Kidney tubule cell (primary cell): ENCODE results near the gene TXK.

ENCODE experiments used
- DNase-seq: peaks from one replicate; pipeline ENCODE4 v3.0.0-alpha.2; 2018; ENCODE audit warnings: low spot score

TXK gene

DNA sequence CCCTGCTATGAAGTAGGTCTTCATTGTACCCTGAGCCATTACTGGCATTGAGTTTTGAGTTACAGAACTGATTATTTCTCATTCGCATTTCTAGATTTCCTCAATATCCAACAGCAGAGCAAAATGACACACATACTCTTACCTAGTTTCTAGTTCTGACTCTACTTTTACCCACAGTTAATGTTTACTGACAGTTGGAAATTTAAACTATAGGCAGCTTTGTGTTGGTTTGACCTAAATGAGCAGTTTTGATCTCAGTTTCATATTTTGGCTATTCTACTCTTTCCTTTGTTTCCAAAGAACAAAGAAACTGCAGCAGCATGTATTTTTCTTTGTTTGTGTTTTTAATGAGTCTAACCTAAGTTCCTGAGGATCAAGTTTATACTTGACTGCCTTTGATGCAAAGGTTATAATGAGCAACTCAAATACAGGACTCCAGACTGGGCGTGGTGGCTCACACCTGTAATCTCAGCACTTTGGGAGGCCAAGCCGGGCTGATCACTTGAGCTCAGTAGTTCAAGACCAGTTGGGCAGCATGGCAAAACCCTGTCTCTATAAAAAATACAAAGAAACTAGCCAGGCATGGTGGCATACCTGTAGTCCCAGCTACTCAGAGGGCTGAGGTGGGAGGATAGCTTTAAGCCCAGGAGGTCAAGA, 30.4 kb downstream of the TXK start:
- no peak for DNase-seq

- DNase-seq = no peak
Observed at GRCh38 chr4:48102303-48102702, 31.7 kb downstream of the TXK start.

- no peak for DNase-seq
Observed at GRCh38 chr4:48100256-48100655, 33.8 kb downstream of the TXK start.

- no peak for DNase-seq
Observed at GRCh38 chr4:48095441-48095840, 38.6 kb downstream of the TXK start.

- DNase-seq = peak; percentile 86
Observed at GRCh38 chr4:48093991-48094416, 40.0 kb downstream of the TXK start.

DNA sequence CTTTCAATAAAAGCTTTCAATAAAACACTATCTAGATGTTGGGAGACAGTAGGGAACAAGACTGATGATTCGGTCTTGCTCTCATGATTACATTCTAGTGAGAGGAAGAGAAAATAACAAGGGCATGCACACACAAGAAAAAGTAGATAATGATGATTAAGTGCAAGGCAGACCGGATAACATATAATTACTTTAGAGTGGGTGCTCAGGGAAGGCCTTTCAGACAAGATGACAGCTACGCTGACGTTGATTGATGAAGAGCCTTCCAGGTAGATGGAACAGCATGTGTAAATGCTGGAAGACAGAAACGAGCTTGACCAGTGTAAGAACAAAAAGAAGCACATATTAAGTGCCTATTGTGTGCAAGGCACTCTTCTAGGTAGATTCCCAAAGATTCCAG, 43.4 kb downstream of the TXK start:
- no peak for DNase-seq

DNA sequence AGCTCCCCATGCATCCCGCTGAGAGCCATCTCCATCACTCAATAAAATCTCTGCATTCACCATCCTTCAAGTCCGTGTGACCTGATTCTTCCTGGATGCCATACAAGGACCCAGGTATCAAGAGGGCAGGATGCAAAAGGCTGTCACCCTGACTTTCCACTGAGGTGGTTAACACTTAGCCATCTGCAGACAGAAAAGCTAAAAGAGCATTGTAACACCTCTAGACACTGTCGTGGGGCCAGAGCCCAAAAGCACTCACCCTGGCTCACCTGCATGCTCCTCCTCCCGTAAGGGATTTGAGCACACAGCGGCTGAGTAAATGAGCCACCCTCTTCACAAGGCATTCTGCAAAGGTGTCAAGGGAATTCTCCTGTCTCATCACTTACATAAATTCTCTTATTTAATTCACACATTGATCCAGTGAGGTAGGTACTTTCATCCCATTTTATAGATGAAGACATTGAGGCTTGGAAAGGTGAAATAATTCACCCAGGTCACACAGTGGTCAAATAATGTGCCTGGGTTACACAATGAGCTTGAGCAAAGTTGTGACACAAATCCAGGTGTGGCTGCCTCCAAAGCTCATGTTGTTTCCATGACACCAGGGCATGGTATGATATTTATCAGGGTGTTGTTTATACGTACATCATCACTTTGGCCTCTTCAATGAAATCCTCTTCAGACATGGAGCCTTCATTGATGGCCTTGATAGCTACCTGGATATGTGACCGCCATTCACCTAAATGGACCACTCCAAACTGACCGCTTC, 48.0 kb downstream of the TXK start:
- no peak for DNase-seq

DNA sequence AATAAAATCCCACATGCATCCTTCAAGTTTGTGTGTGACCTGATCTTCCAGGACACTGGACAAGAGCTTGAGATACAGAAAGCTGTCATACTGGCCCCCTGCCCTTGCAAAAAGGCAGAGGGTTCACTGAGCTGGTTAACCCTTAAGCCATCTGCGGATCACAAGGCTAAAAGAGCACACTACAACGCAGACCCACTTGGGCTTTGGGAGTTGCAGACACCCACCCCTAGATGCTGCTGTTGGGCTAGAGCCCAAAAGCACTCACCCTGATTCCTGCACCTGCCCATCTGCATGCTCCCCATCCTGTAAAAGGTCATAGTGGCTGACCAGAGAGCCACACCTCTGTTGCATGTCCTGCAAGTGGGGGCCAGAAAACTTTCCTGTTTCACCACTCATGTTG, 51.1 kb downstream of the TXK start:
- DNase-seq = no peak

- DNase-seq = peak; percentile 12
Observed at GRCh38 chr4:48081196-48081595, 52.9 kb downstream of the TXK start.

GRCh38 chr4:48079972-48080391, 54.1 kb downstream of the TXK start:
- DNase-seq = peak; percentile 64

- DNase-seq = no peak
Observed at GRCh38 chr4:48078862-48079655, 55.0 kb downstream of the TXK start.

GRCh38 chr4:48078425-48078824, 55.6 kb downstream of the TXK start:
- no peak for DNase-seq

DNA sequence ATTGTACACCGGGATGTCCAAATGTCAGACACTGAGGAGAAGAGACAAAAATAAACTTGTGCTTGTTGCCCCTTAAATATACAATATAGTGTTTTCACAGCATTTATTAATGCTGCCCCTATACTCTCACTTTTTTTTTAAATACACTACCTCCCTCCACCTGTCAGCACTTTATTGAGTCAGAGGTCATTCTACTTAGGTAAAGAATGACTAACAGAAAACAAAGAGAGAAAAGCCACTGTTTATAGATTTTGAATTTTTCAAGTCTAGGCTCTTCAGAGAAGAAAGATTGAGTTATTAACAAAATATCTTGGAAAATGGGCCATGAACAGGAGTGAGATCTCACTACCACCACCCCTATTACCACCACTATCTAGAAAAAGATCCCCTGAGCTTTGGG, 59.4 kb downstream of the TXK start:
- no peak for DNase-seq

DNA sequence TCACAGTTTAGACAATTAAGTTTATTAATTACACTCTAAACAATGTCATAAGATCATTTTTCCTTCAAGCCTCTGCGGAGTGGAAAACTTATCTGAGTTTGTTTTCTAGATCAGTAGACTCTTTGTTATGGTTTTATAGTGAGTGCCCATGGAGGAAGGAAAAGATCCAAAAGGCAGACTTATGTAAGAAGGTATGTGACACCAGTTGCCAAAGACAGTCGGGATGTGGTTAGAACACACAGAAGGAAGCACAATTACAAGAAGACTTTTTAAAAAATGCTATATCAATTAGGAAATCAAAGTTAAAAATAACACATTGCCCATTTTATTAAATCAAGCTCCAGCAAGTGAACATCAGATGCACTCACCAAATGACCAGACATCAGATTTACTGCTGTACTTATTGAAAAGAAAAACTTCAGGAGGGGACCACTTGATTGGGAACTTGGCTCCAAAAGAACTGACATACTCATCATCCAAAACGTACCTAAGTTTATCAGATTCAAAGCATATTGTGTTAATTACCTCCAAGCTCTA, 60.4 kb downstream of the TXK start:
- DNase-seq = no peak

DNA sequence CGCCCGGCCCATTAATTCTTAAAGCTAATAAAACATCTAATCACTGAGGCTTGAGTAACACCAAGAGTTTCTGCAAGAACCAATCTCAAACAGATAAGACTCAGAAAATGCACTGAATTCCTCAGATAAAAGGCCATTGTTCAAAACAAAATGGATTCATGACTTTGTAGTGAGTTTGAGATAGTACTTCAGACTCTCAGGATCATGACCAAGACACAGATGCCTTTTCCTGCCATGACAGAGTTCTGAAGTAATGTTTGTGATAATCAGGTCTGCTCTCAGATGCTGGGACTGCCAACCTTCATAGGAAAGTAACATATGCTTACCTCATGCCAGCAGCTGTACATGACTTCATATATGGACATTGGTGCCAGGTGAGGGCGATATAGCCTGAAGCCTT, 62.9 kb downstream of the TXK start:
- peak; percentile 50 for DNase-seq

GRCh38 chr4:48069026-48069425, 65.0 kb downstream of the TXK start:
- no peak for DNase-seq

GRCh38 chr4:48068182-48068581, 65.9 kb downstream of the TXK start:
- DNase-seq = no peak

DNA sequence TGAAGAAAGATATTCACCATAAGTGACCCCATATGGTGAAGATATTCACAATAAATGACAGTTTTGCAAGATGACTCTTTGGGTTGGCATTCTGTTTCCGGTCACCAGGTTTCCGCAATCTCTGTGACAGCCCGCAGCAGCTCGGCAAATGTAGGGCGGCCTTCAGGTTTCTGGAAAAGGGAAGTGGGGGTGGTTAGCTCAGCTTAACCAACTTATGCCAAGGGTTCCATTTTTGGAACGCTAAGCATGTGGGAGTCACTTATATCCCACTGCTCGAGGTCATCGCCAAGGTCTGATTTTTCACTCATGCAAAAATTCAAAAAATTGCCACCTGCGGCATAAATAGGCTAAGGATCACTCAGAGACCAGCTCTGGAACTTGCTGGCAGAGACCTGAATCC, 66.5 kb downstream of the TXK start:
- no peak for DNase-seq

DNA sequence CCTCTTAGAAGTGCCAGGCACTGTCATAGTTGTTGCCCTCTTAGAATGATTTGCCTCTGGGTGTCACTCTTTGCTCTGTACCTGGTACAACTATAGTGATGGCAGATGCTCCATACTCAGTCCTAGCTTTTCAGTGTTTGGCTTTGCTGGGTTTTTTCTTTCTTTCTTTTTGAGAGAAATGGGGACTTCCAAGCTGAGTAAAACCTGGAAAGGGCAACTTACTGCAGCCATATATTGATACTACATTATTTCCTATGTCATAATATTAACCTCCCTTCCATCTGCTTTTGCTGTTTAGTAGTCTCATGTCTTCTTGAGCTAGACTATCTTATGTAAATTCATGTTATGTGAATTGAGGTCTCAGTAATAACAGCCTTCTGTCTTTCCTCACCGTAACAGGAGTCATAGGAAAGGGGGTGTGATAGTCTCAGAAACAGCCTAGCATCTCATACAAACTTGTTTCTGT, 68.4 kb downstream of the TXK start:
- DNase-seq = no peak

GRCh38 chr4:48064349-48064748, 69.7 kb downstream of the TXK start:
- no peak for DNase-seq

GRCh38 chr4:48058617-48059530, 75.2 kb downstream of the TXK start:
- no peak for DNase-seq
